Kidney epithelial cell (primary cell): ENCODE results near the gene KCP. TPM values are rescaled to one million over a fixed set of nuclear protein-coding genes. Genes with fewer than 3 reads are reported as not detected.

Experiments
- DNase-seq: peaks from one replicate; pipeline ENCODE4 v3.0.0-alpha.2; 2010; ENCODE audit warnings: low read depth
- H3K27me3 ChIP-seq: 2 replicates; pipeline ENCODE4 v1.6.0; 2011; ENCODE audit warnings: low read length; ENCODE audit not compliant: control insufficient read depth, insufficient read depth
- H3K36me3 ChIP-seq: 2 replicates; pipeline ENCODE4 v1.5.1; 2011; ENCODE audit warnings: low read length; ENCODE audit not compliant: control insufficient read depth, insufficient read depth
- H3K4me3 ChIP-seq: 2 replicates; pipeline ENCODE4 v1.5.1; 2011; ENCODE audit warnings: low read depth, mild to moderate bottlenecking, control low read depth, low read length
- total RNA-seq: library from RNA; depleted of rRNA; stranded (reverse); fragments of >200 nt; gene quantifications from 2 replicates; pipeline ENCODE4 v1.2.3, GENCODE V29; 2015
- TF ChIP-seq, protein P1 (sequence below): IDR thresholded peaks from 2 replicates; pipeline ENCODE4 v1.5.1; 2011; ENCODE audit warnings: mild to moderate bottlenecking, moderate library complexity, low read length, control low read depth, inconsistent platforms; ENCODE audit not compliant: insufficient read depth, poor library complexity, severe bottlenecking

The KCP gene
- total RNA-seq, 1 donor from 2014 or later, result 1.3 TPM

DNA sequence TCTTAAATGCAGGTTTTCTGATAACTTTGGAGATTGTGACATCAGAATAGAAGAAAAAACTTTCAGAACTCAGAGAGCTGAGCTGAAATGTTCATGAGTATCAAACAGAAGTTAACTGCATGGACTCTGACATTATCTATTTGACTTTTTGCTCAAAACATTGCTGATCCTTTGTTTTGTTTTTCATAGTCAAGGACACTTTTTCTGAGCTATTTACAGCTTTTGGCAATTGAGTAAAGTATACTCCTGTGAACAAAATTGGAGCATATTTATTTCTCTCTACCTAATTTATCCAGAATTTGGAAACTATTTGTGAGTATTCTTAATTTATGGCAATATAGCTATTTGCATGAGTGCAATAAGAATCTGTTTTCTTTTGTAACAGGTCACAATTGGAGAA lies 11.1 kb downstream of the KCP start:
- DNase-seq, result no peak
- TF ChIP-seq, protein P1, sequence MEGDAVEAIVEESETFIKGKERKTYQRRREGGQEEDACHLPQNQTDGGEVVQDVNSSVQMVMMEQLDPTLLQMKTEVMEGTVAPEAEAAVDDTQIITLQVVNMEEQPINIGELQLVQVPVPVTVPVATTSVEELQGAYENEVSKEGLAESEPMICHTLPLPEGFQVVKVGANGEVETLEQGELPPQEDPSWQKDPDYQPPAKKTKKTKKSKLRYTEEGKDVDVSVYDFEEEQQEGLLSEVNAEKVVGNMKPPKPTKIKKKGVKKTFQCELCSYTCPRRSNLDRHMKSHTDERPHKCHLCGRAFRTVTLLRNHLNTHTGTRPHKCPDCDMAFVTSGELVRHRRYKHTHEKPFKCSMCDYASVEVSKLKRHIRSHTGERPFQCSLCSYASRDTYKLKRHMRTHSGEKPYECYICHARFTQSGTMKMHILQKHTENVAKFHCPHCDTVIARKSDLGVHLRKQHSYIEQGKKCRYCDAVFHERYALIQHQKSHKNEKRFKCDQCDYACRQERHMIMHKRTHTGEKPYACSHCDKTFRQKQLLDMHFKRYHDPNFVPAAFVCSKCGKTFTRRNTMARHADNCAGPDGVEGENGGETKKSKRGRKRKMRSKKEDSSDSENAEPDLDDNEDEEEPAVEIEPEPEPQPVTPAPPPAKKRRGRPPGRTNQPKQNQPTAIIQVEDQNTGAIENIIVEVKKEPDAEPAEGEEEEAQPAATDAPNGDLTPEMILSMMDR, result no peak
- Histone ChIP-seq H3K4me3 (no peak overlapping the region), H3K27me3 (no peaks in the 10 kb centered on the region), H3K36me3 (no peaks in the 10 kb centered on the region)

- no peaks in the 10 kb centered on the region for H3K36me3 ChIP-seq
- H3K4me3 ChIP-seq, result no peak overlapping the region
- no peak for DNase-seq
- H3K27me3 ChIP-seq, result peaks cover 8% of the 10 kb centered on the region
- TF ChIP-seq, protein P1, result no peak
Measured at GRCh38 chr7:128895320-128895719, 15.2 kb downstream of the KCP start.

DNA sequence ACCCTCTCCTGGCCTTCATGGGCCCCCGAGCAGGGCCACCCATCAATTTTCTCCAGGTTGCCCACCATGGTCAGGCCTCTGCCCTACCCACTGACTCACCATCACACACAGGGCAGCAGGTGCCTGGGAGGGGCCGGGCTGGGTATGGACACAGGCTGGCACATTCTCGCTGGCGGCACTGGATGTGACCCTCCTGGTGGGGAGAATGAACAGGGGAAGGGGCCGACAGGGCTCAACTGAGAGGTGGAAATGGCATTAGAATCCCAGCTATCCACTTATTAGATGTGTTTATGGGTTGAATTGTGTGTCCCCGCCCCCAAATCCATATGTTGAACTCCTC lies 16.4 kb downstream of the KCP start:
- Histone ChIP-seq H3K4me3 (no peak overlapping the region), H3K36me3 (no peaks in the 10 kb centered on the region), H3K27me3 (peaks cover 13% of the 10 kb centered on the region)
- DNase-seq, result no peak
- TF ChIP-seq, protein P1, result no peak

DNA sequence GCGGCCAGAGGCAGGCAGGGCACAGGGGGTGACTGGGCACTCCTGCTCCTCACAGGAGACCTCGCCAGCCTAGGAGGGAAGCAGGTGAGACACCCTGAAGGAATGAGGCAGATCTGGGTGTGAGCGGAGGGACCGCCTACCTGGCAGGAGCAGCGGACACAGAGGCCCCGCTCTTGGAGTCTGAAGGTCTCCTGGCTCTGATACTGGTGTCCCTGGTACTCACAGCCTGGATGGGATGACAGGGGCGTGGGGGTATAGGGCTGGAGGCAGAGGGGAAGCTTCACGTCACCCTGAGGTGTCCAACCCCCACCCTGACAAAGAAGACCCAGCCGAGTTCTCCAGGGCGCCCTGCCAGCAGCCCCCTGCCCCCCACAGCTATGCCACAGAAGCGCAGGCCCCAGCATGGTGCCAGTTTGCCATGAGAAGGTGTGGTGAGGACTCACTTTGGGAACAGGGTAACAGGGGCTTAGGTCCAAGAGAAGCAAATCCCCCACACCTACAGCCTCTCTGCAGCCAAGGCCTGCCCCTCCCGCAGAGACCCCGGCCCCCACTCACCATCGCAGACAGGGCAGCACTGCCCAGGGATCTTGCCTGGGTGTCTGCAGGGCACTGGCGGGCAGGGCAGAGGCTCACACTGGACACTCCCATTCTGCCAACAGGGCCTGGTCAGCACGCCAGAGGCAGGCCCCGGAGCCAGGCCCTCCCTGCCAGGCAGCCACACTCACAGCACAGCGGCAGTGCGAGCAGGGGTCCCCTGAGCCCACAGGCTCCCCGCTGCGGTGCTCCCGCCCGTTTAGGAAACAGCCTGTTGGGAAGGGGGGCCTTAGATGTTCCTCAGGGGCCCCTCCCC lies 17.0 kb downstream of the KCP start:
- no peaks in the 10 kb centered on the region for H3K36me3 ChIP-seq
- TF ChIP-seq, protein P1, result no peak
- peaks cover 13% of the 10 kb centered on the region for H3K27me3 ChIP-seq
- no peak for DNase-seq
- no peak overlapping the region for H3K4me3 ChIP-seq

DNA sequence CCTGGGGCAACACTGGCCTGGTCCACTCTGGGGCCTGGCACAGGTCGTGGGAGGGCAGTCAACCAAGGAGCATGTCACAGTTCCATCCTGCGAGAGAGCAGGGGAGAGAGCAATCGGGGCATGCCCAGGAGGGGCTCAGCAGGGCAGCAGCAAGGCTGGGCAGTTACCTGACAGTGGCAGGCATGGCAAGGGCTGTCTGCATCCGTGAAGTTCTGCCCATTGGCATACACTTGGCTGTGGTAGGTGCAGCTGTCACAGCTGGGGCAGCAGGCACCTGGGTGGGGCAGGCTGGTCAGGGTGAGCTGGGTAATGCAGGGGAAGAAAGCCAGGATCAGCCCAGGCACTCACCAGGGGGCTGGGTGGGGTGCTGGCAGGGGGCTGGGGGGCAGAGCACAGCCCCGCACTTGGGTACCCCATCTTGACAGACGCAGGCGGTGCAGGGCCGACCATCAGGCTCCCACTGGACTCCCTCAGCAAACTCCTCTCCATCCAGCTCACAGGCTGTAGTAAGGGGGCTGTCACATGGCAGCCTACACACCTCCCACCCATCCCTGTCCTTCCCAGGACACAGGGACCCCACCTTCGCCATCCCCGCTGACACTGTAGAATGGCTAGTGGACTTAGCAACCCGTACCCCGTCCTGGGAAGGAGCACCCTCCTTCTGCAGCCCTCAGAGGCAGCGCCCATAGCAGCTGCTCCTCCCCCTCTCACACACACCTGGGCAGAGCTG lies 17.8 kb downstream of the KCP start:
- no peak overlapping the region for H3K4me3 ChIP-seq
- no peak for DNase-seq
- TF ChIP-seq, protein P1, result no peak
- peaks cover 13% of the 10 kb centered on the region for H3K27me3 ChIP-seq
- no peaks in the 10 kb centered on the region for H3K36me3 ChIP-seq
